Activated B cell treated with CpG ODN at 0.5 μM for 24 hours (primary cell): Measurements from ENCODE around the gene ETS1. TPM values are rescaled to one million over a fixed set of nuclear protein-coding genes. Genes with fewer than 3 reads are reported as not detected.

Experiments
- ATAC-seq: fragments of 200-7000 bp; cut with Tn5 transposase; one replicate; pipeline ENCODE4 v1.10.0; 2021; ENCODE audit warnings: low read depth, mild to moderate bottlenecking, moderate library complexity
- CTCF ChIA-PET: fragments of 350-600 bp; sonication (Branson Sonifier 250); formaldehyde crosslinking; loops from one replicate; lab custom pipeline; 2021; ENCODE audit warnings: antibody characterized with exemption; lab: Charles Lee
- POLR2A ChIA-PET: fragments of 350-600 bp; sonication (Branson Sonifier 250); formaldehyde crosslinking; loops from one replicate; lab custom pipeline; 2021; ENCODE audit warnings: antibody characterized with exemption; lab: Charles Lee
- DNase-seq: peaks from one replicate; pipeline ENCODE4 v3.0.0; 2022
- H3K27ac Mint-ChIP-seq: one replicate; pipeline ENCODE4 v1.8.0; 2020; ENCODE audit warnings: mixed read lengths
- H3K27me3 Mint-ChIP-seq: one replicate; pipeline ENCODE4 v1.8.0; 2021; ENCODE audit warnings: mixed read lengths
- H3K36me3 Mint-ChIP-seq: one replicate; pipeline ENCODE4 v1.8.0; 2021; ENCODE audit warnings: low read depth, mixed read lengths
- H3K4me1 Mint-ChIP-seq: one replicate; pipeline ENCODE4 v1.8.0; 2021; ENCODE audit warnings: mixed read lengths
- H3K4me3 Mint-ChIP-seq: one replicate; pipeline ENCODE4 v1.8.0; 2020; ENCODE audit warnings: mild to moderate bottlenecking, mixed read lengths
- H3K9me3 Mint-ChIP-seq: one replicate; pipeline ENCODE4 v1.8.0; 2020; ENCODE audit warnings: mixed read lengths
- intact Hi-C: fragments of 100-400 bp; cut with micrococcal nuclease; formaldehyde crosslinking; loops from one replicate; pipeline ENCODE4 v1.15.1; 2024
- total RNA-seq: library from RNA; stranded (reverse); gene quantifications from 2 replicates; pipeline ENCODE4 v1.2.3, GENCODE V29; 2022
- TF ChIP-seq, protein P1 (sequence below): fragments of 200-600 bp; IDR thresholded peaks from one replicate; pipeline ENCODE4 v1.8.0; 2022; ENCODE audit warnings: antibody characterized with exemption, mild to moderate bottlenecking

The ETS1 gene
- total RNA-seq, 1 donor from 2014 or later = 301 TPM

GRCh38 chr11:128603752-128604414 lies 16.5 kb upstream of the ETS1 start:
- peaks cover 70% of the 10 kb centered on the region for H3K4me1 Mint-ChIP-seq
- no peaks in the 10 kb centered on the region for H3K36me3 Mint-ChIP-seq
- no peaks in the 10 kb centered on the region for H3K27me3 Mint-ChIP-seq
- DNase-seq = no peak
- intact Hi-C loops = loop anchor here (1.0 to 2.0 kb wide), 4 partner anchors 15 to 314 kb away; no protein-coding TSS in a partner anchor
- ChIA-PET POLR2A (interaction anchor here (0.8 to 13.7 kb wide), 10 partner anchors 10 to 314 kb away, joined by 3 to 574 read pairs (median 5); no protein-coding TSS in a partner anchor), CTCF (interaction anchor here (0.7 to 13.9 kb wide), 18 partner anchors 9 to 446 kb away, joined by 3 to 284 read pairs (median 4); partner anchors contain the start of gene FLI1)
- TF ChIP-seq, protein P1, sequence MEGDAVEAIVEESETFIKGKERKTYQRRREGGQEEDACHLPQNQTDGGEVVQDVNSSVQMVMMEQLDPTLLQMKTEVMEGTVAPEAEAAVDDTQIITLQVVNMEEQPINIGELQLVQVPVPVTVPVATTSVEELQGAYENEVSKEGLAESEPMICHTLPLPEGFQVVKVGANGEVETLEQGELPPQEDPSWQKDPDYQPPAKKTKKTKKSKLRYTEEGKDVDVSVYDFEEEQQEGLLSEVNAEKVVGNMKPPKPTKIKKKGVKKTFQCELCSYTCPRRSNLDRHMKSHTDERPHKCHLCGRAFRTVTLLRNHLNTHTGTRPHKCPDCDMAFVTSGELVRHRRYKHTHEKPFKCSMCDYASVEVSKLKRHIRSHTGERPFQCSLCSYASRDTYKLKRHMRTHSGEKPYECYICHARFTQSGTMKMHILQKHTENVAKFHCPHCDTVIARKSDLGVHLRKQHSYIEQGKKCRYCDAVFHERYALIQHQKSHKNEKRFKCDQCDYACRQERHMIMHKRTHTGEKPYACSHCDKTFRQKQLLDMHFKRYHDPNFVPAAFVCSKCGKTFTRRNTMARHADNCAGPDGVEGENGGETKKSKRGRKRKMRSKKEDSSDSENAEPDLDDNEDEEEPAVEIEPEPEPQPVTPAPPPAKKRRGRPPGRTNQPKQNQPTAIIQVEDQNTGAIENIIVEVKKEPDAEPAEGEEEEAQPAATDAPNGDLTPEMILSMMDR = no peak
- H3K9me3 Mint-ChIP-seq = no peaks in the 10 kb centered on the region
- peak; percentile 63 for ATAC-seq
- H3K4me3 Mint-ChIP-seq = no peak overlapping the region
- H3K27ac Mint-ChIP-seq = peak overlapping the region; percentile 78

GRCh38 chr11:128603003-128603696 lies 15.8 kb upstream of the ETS1 start:
- Mint-ChIP-seq H3K4me1 (peaks cover 70% of the 10 kb centered on the region), H3K36me3 (no peaks in the 10 kb centered on the region), H3K4me3 (no peak overlapping the region), H3K27ac (peak overlapping the region; percentile 78), H3K27me3 (no peaks in the 10 kb centered on the region), H3K9me3 (no peaks in the 10 kb centered on the region)
- DNase-seq (no peak), ATAC-seq (no peak)
- intact Hi-C loops = no loop called here
- POLR2A ChIA-PET = interaction anchor here (0.9 to 13.7 kb wide), 7 partner anchors 17 to 313 kb away, joined by 3 to 574 read pairs (median 6); no protein-coding TSS in a partner anchor
- TF ChIP-seq, protein P1 = no peak
- CTCF ChIA-PET = interaction anchor here (1.2 to 13.9 kb wide), 11 partner anchors 24 to 430 kb away, joined by 3 to 284 read pairs (median 11); partner anchors contain the start of gene FLI1

GRCh38 chr11:128599729-128600128 lies 12.4 kb upstream of the ETS1 start:
- H3K4me1 Mint-ChIP-seq = peaks cover 69% of the 10 kb centered on the region

DNA sequence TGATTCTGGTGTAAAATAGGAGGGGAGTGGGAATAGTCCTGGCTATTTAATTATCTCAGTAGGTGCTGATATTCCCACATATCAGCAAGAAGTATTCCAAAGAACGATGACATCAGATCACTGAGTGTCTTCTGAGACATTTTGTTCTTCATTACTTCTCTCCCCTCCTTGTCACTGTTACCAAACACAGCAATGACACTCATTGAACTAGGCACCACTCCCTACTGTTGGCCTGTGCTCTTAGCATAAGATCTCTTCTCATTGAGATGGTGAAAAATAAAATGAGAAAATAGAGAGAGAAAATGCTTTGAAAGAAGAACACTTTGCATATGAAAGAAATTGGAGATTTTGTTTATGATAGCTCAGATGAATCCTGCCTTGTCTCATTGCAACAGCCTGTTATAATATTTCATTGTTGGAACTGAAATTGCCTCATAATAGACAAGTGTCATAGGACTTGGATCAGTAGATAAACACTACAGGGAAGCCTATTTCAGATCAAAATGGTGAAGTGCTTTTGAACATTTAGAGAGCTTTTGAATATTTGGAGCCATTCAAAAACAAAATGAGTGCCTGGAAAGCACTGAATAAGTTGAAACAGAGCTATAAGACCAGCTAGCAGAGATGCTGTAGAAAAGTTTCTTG lies 11.3 kb upstream of the ETS1 start:
- DNase-seq (no peak), ATAC-seq (no peak)
- CTCF ChIA-PET = interaction anchor here (0.9 to 1.4 kb wide), 2 partner anchors 26 to 79 kb away, joined by 3 to 4 read pairs; no protein-coding TSS in a partner anchor
- Mint-ChIP-seq H3K27ac (peak overlapping the region; percentile 46), H3K4me1 (peaks cover 61% of the 10 kb centered on the region), H3K4me3 (no peak overlapping the region), H3K27me3 (no peaks in the 10 kb centered on the region), H3K36me3 (no peaks in the 10 kb centered on the region), H3K9me3 (no peaks in the 10 kb centered on the region)
- intact Hi-C loops = loop anchor here (1.0 to 5.0 kb wide), 2 partner anchors 13 to 36 kb away; no protein-coding TSS in a partner anchor
- POLR2A ChIA-PET = interaction anchor here (0.8 to 5.2 kb wide), 10 partner anchors 11 to 79 kb away, joined by 3 to 48 read pairs (median 6); no protein-coding TSS in a partner anchor
- TF ChIP-seq, protein P1 = no peak

More at GRCh38 chr11:128599729-128600128, 12.4 kb upstream of the ETS1 start:
- peak overlapping the region; percentile 16 for H3K27ac Mint-ChIP-seq
- H3K4me3 Mint-ChIP-seq = no peak overlapping the region
- CTCF ChIA-PET = interaction anchor here (0.9 to 1.4 kb wide), 4 partner anchors 30 to 427 kb away, joined by 3 to 8 read pairs (median 5); no protein-coding TSS in a partner anchor
- H3K9me3 Mint-ChIP-seq = no peaks in the 10 kb centered on the region
- POLR2A ChIA-PET = interaction anchor here (0.6 to 5.2 kb wide), 9 partner anchors 10 to 119 kb away, joined by 3 to 48 read pairs (median 5); no protein-coding TSS in a partner anchor
- no peak for ATAC-seq
- no peaks in the 10 kb centered on the region for H3K27me3 Mint-ChIP-seq
- DNase-seq = no peak
- H3K36me3 Mint-ChIP-seq = no peaks in the 10 kb centered on the region
- TF ChIP-seq, protein P1 = no peak
- intact Hi-C loops = loop anchor here (1.0 to 5.0 kb wide), 2 partner anchors 12 to 37 kb away; no protein-coding TSS in a partner anchor
